Loucy (cell line): Measurements from ENCODE around the gene DOP1A.

Source experiments
- EZH2phosphoT487 ChIP-seq: fragments of 200-600 bp; IDR thresholded peaks from 2 replicates; pipeline ENCODE4 v1.6.1; 2018; ENCODE audit warnings: antibody characterized with exemption, mild to moderate bottlenecking, moderate library complexity, borderline replicate concordance
- TF ChIP-seq, protein P1 (sequence below): fragments of 200-600 bp; sonication (generic); conservative IDR thresholded peaks from 2 replicates; pipeline ENCODE4 v1.5.1; 2014; ENCODE audit warnings: mild to moderate bottlenecking, antibody characterized with exemption, low read length

DNA sequence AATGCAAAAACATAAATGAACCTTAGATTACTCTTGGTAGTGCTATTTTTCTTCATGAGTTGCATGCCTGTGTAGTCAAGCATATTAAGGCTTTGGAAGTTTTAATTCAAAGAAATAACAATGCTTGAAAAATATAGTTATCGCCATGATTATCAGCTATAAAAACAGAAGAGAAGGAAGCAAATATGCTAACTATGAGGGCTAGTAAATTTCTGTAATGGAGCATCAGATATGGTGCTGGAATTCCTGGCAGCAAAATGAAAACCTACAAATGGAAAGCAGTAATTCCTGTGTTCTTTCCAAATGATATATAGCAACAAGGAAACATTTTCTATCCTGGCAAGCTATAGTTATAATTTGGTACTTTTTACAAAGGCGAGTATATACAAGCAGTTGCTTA, 29.7 kb downstream of the DOP1A start:
- TF ChIP-seq, protein P1, sequence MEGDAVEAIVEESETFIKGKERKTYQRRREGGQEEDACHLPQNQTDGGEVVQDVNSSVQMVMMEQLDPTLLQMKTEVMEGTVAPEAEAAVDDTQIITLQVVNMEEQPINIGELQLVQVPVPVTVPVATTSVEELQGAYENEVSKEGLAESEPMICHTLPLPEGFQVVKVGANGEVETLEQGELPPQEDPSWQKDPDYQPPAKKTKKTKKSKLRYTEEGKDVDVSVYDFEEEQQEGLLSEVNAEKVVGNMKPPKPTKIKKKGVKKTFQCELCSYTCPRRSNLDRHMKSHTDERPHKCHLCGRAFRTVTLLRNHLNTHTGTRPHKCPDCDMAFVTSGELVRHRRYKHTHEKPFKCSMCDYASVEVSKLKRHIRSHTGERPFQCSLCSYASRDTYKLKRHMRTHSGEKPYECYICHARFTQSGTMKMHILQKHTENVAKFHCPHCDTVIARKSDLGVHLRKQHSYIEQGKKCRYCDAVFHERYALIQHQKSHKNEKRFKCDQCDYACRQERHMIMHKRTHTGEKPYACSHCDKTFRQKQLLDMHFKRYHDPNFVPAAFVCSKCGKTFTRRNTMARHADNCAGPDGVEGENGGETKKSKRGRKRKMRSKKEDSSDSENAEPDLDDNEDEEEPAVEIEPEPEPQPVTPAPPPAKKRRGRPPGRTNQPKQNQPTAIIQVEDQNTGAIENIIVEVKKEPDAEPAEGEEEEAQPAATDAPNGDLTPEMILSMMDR = no peak
- TF ChIP-seq EZH2phosphoT487 = no peak
